NCI-H226 (cell line): ENCODE measurements around the gene GABBR2.
A peak's percentile ranks its signal among the peaks of the same experiment; 100 is the strongest.

Experiments
- DNase-seq: peaks from one replicate; pipeline ENCODE4 v3.0.0-alpha.2; 2015

Gene GABBR2

GRCh38 chr9:98708933-98709911 lies at the start of gene GABBR2:
TSS of gene GABBR2 (minus strand) at chr9:98708935. CDS start at chr9:98708737, 198 bp downstream.
- DNase-seq = no peak

DNA sequence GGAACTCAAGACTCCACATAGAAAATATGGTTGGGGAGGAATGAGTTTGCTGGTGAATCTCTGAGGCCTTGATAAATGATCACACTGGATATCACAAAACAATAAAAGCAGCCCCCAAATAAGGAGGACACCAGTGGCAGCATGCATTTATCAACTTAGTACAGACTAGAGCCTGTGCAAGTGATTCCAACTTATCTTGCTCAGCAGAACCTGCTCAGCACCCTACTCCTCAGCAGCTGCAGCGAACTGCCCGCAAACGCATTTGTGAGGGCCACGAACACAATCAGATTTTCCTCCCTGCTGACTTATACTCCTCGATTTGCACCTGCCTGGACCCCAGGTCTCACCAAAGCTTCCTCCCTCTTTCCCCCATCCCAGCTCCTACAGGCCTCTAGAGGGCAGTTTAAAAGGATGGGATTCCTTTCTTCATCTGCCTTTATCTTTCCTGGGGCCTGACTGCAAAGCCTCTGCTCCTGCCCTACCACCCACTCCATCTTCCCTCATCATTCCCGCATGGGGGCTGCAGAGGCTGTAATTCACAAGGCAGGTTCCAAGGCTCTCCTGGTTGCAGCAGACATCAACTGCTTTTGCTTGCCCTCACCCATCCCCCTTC lies 46.4 kb upstream of the GABBR2 start:
- DNase-seq = no peak

GRCh38 chr9:98751210-98751609 lies 42.5 kb upstream of the GABBR2 start:
- DNase-seq = no peak

DNA sequence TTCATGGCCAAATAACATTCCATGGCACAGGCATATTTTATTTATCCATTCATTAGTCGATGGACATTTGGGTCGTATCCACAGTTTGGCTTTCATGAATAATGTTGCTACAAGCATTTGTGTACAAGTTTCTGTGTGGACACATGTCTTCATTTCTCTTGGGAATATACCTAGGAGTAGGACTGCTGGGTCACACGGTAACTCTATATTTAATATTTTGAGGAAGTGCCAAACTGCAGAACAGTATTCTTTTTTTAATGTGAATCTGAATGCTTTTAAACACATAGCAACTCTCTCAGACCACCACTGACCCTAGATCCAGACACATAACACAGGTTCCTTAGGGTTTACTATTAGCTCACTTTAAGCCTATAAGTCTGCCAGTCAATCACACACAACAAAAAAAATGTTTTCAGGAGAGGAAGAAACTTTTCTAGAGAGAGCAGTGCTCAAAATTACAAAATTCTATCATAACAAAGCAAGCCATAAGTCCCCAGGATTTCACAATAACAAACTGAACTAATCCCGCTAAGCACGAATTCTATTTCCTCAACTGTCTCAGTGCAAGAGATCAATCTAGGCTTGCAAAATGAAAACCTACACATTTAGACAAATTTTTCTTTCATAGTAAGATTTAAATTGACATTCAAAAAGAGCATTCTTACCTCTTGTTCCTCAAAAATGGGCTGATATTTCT lies 41.8 kb upstream of the GABBR2 start:
- DNase-seq = no peak

GRCh38 chr9:98747476-98747875 lies 38.7 kb upstream of the GABBR2 start:
- no peak for DNase-seq

GRCh38 chr9:98745470-98745869 lies 36.7 kb upstream of the GABBR2 start:
- DNase-seq = no peak

DNA sequence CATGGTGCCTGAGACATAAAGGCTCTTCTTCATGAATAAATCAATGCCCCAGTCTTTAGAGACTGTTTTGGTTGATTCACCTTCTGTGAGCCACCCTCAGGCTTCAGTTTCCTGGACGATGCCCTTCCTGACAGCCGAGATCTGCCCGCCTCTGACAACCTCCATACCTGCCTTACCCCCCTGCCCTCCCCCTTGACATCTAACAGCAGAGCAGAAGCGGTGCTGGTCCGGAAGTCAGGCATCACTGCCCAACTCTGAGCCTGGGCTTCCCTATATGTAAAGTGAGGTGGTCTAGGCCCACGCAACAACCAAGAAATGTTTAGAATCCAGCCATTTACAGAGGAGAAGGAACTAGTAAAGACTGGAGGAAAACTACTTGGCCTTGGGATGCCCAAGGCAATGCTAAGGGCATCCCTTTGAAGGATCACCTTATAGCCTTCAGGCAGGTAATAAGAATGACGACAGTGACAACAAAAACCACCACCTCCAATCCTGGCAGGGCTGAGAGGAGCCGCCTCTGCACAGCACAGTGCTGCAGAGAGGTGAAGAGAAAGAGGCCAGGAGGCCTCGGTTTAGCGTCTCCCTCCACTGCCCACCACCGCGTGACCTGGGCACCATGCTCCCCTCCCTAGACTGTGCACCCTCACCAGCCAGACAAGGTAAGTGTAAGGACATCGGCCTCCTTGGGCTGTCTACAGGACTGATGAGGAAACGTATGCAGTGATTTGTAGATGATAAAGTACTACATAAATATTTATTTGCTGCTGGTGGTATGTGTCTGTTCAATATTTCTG lies 35.3 kb upstream of the GABBR2 start:
- DNase-seq = no peak

- no peak for DNase-seq
These were observed 34.6 kb upstream of the GABBR2 start for GRCh38 chr9:98743329-98743728.

- DNase-seq = peak; percentile 6
These were observed 33.9 kb upstream of the GABBR2 start for GRCh38 chr9:98742325-98743280.

GRCh38 chr9:98740226-98740881 lies 31.6 kb upstream of the GABBR2 start:
- DNase-seq = no peak

- no peak for DNase-seq
These were observed 30.0 kb upstream of the GABBR2 start for GRCh38 chr9:98738741-98739140.

- no peak for DNase-seq
These were observed 27.5 kb upstream of the GABBR2 start for GRCh38 chr9:98736226-98736625.

GRCh38 chr9:98732801-98733200 lies 24.1 kb upstream of the GABBR2 start:
- no peak for DNase-seq

GRCh38 chr9:98732091-98732490 lies 23.4 kb upstream of the GABBR2 start:
- no peak for DNase-seq

DNA sequence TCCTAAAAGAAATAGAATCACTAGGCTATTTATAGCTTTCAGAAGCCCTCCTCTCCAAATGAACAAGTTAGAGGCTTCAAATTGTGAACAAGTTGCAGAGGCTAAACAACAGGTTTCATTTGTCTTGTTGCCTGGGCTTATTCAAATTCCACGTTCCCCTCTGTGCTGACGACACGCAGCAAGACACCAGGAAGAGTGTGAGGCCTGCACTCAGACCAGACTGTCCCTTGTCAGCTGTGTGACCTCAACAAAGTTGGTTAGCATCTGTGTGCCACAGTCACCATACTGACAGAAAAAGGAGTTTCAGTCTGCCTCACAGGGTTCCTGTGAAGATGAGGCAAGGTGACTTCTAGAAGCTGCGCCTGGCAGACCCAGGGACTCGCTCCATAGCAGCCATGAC lies 22.1 kb upstream of the GABBR2 start:
- no peak for DNase-seq

GRCh38 chr9:98728500-98728899 lies 19.8 kb upstream of the GABBR2 start:
- no peak for DNase-seq

DNA sequence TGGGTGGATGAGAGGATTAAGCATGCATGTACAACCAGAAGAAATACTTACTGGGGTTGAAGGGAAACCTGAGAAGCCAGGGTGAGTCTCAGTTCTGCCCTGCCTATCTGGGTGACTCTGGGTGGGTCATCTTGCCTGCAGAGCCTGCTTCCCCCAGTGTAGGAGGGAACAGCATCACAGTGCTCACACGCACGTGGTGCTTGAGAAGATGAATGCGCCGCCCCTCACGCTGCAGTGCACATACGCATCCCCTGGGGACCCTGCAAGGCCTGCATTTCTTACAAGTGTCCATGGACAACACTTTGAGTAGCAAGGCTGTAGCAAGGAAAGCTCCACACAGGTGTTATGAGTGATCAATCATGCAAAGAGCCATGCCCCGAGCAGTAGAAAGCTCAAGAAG lies 18.7 kb upstream of the GABBR2 start:
- DNase-seq = no peak

- no peak for DNase-seq
These were observed 18.0 kb upstream of the GABBR2 start for GRCh38 chr9:98726735-98727134.

DNA sequence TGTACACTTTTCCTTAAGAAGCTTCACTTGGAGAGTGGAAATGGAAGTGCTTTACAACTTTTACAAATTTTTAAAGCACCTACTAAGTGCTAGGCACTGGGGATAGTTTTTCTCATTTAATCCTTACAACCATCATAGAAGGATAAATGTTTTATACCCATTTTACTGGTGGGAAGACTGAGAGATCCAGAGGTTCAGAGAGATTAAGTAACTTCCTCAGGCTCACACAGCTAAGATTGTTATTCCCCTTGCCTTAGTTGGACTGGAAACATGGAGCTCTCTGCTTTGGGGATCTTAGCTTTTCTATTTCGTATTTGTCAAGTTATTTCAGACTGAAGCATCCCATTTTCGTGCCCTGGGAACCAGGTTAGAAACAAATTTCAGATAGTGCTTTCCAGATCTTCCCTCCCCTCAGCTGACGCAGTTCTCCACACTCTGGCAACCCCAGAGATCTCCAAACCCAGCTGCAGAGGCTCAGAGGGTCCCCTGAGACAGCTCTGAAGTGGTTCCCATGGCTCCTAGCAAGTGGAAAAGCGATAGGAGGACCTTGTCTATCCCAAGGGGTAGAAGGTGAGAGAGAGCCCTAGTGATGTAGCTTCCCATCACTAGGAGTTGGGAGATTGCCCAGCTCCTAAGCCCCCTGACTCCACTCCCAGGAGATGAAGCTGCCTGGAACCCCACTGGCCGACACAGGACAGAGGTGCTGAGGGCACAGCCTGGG lies 16.2 kb upstream of the GABBR2 start:
- DNase-seq = no peak

GRCh38 chr9:98721643-98722042 lies 12.9 kb upstream of the GABBR2 start:
- no peak for DNase-seq
